Measurements from ENCODE around the gene GNPAT.

DNA sequence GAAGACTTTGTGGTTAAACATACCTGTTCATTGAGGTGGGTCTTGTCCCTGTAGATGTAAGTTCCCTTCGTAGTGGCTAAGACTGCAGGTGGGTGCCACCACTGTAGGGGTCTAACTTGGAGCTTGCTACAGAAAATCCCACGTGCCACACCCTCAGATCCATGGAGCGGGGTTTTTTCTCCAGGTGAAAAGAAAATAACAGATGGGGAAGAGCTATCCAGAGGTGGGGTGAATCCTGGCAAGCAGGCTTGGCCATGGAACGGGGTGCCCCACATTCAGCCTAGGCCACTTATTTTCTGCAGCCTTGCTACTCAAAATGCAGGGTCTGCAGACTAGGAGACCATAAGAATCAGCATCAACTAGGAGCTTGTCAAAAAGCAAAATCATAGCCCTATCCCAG, 72.6 kb downstream of the GNPAT start:
- no peak for TF ChIP-seq FOXM1 (IDR thresholded peaks at IDR 0.05; ENCODE audit: borderline replicate concordance)
- no peak for TF ChIP-seq BHLHE40 (IDR thresholded peaks at IDR 0.05; ENCODE audit: borderline replicate concordance)
- no peak for TF ChIP-seq NFRKB (IDR thresholded peaks at IDR 0.05)
- no peak for TF ChIP-seq HDGF (IDR thresholded peaks at IDR 0.05; ENCODE audit: borderline replicate concordance)
- no peak for TF ChIP-seq SP1 (IDR thresholded peaks at IDR 0.05)

Measured in HEK293T (cell line).